Hepatocyte (in vitro differentiated cells): Measurements from ENCODE around the gene STARD7. TPM values are rescaled to one million over a fixed set of nuclear protein-coding genes. Genes with fewer than 3 reads are reported as not detected.

Experiments used
- DNase-seq: peaks from one replicate; pipeline ENCODE4 v3.0.0-alpha.2; 2016; ENCODE audit warnings: low spot score
- H2AFZ ChIP-seq: fragments of 200-600 bp; sonication (generic); 2 replicates; pipeline ENCODE4 v1.6.0; 2016; ENCODE audit warnings: antibody characterized with exemption, mild to moderate bottlenecking
- H3K27ac ChIP-seq: fragments of 200-600 bp; sonication (generic); 2 replicates; pipeline ENCODE4 v1.5.1; 2016; ENCODE audit warnings: mild to moderate bottlenecking
- H3K27me3 ChIP-seq: fragments of 200-600 bp; sonication (generic); 2 replicates; pipeline ENCODE4 v1.6.1; 2016
- H3K36me3 ChIP-seq: fragments of 200-600 bp; sonication (generic); replicated peaks from 2 replicates; pipeline ENCODE4 v1.5.1; 2016; ENCODE audit warnings: low read depth; ENCODE audit not compliant: insufficient read depth
- H3K4me1 ChIP-seq: fragments of 200-600 bp; sonication (generic); 2 replicates; pipeline ENCODE4 v1.5.1; 2016; ENCODE audit warnings: mild to moderate bottlenecking, moderate library complexity; ENCODE audit not compliant: insufficient read depth
- H3K4me2 ChIP-seq: fragments of 200-600 bp; sonication (generic); 2 replicates; pipeline ENCODE4 v1.6.0; 2016
- H3K4me3 ChIP-seq: fragments of 200-600 bp; sonication (generic); 2 replicates; pipeline ENCODE4 v1.5.1; 2016; ENCODE audit warnings: mild to moderate bottlenecking
- H3K79me2 ChIP-seq: fragments of 200-600 bp; sonication (generic); 2 replicates; pipeline ENCODE4 v1.6.0; 2017; ENCODE audit warnings: mild to moderate bottlenecking
- H3K9me2 ChIP-seq: fragments of 200-600 bp; sonication (generic); replicated peaks from 2 replicates; pipeline ENCODE4 v1.6.0; 2017; ENCODE audit warnings: mild to moderate bottlenecking; ENCODE audit not compliant: insufficient read depth
- H3K9me3 ChIP-seq: fragments of 200-600 bp; sonication (generic); 2 replicates; pipeline ENCODE4 v1.5.1; 2016; ENCODE audit warnings: low read depth, mild to moderate bottlenecking
- H4K20me1 ChIP-seq: fragments of 200-600 bp; sonication (generic); 2 replicates; pipeline ENCODE4 v1.6.0; 2016; ENCODE audit warnings: mild to moderate bottlenecking; ENCODE audit not compliant: insufficient read depth, poor library complexity, severe bottlenecking
- EZH2 ChIP-seq: fragments of 200-600 bp; sonication (generic); IDR thresholded peaks from 2 replicates; pipeline ENCODE4 v1.6.1; 2016; ENCODE audit warnings: antibody characterized with exemption, mild to moderate bottlenecking, borderline replicate concordance
- EZH2phosphoT487 ChIP-seq: fragments of 200-600 bp; sonication (generic); IDR thresholded peaks from one replicate; pipeline ENCODE4 v1.6.1; 2018; ENCODE audit warnings: antibody characterized with exemption, mild to moderate bottlenecking, low read depth, moderate library complexity; ENCODE audit not compliant: unreplicated experiment, severe bottlenecking
- WGBS: methylation state at CpG from one replicate; pipeline ENCODE4 v1.1.6; 2016; ENCODE audit warnings: low lambda C conversion rate; ENCODE audit errors: missing lambda C conversion rate; 5-methylcytosine and 5-hydroxymethylcytosine counted together
- polyA plus RNA-seq: library from polyadenylated mRNA; unstranded; fragments of >200 nt; fragmentation: Nextera tagmentation; extraction: Ambion mirVana; gene quantifications from 2 replicates; pipeline ENCODE4 v1.2.1, GENCODE V29; 2016
- total RNA-seq: library from RNA; depleted of rRNA; stranded (reverse); fragments of >200 nt; gene quantifications from 2 replicates; pipeline ENCODE4 v1.2.3, GENCODE V29; 2014
- TF ChIP-seq, protein P1 (sequence below): fragments of 200-600 bp; sonication (generic); IDR thresholded peaks from 2 replicates; pipeline ENCODE4 v1.5.1; 2016; ENCODE audit warnings: antibody characterized with exemption, mild to moderate bottlenecking; ENCODE audit not compliant: poor library complexity

Gene STARD7
- total and polyA plus RNA-seq, 2 experiments from 2014 or later: 101 to 138 TPM

- no peaks in the 10 kb centered on the region for H3K79me2 ChIP-seq
- H3K27me3 ChIP-seq: no peaks in the 10 kb centered on the region
- no peak overlapping the region for H3K27ac ChIP-seq
- H3K4me1 ChIP-seq: no peaks in the 10 kb centered on the region
- H3K9me2 ChIP-seq: no peaks in the 10 kb centered on the region
- no peak overlapping the region for H2AFZ ChIP-seq
- no peaks in the 10 kb centered on the region for H3K9me3 ChIP-seq
- TF ChIP-seq EZH2phosphoT487: no peak
- TF ChIP-seq, protein P1, sequence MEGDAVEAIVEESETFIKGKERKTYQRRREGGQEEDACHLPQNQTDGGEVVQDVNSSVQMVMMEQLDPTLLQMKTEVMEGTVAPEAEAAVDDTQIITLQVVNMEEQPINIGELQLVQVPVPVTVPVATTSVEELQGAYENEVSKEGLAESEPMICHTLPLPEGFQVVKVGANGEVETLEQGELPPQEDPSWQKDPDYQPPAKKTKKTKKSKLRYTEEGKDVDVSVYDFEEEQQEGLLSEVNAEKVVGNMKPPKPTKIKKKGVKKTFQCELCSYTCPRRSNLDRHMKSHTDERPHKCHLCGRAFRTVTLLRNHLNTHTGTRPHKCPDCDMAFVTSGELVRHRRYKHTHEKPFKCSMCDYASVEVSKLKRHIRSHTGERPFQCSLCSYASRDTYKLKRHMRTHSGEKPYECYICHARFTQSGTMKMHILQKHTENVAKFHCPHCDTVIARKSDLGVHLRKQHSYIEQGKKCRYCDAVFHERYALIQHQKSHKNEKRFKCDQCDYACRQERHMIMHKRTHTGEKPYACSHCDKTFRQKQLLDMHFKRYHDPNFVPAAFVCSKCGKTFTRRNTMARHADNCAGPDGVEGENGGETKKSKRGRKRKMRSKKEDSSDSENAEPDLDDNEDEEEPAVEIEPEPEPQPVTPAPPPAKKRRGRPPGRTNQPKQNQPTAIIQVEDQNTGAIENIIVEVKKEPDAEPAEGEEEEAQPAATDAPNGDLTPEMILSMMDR: no peak
- TF ChIP-seq EZH2: no peak
- no peak overlapping the region for H3K4me2 ChIP-seq
- no peaks in the 10 kb centered on the region for H3K36me3 ChIP-seq
- DNase-seq: no peak
- 70% methylated on average over 2 of the region's 2 CpGs for WGBS
- no peaks in the 10 kb centered on the region for H4K20me1 ChIP-seq
- no peak overlapping the region for H3K4me3 ChIP-seq
These were observed 32.6 kb upstream of the STARD7 start for GRCh38 chr2:96241227-96241626.

DNA sequence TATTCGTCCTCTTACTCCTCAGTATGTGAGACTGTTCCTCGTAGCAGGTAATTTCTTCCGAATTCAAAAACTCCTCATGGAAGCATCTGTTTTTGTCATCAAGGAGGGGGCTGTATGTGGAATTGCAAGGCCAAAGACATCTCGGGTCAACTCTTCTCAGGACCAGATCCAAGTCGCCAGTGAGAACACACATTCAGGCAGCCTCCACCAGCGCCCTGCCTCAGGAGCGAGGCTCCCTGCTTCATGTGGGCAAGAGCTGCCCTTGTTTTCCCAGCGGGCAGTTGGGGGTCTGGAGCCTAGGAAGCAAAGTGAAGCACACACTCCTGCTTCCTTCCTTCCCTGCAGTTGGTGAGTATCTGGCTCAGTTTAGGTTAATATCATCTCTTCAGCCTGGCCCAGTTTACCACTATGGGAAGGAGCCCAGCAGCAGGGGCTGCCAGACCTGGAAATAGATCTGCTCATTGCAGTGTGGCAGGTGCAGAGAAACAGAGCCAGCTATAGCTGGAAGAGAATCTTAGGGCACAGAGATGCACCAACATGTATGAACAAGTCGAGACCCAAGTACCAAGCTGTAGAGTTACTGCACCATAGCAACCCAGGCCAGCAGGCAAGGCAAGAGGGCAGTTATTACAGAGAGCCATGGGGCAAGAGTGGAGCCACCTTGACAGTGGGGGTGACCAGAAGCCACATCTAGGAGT, 31.9 kb upstream of the STARD7 start:
- H3K27me3 ChIP-seq: no peaks in the 10 kb centered on the region
- H3K27ac ChIP-seq: no peak overlapping the region
- no peaks in the 10 kb centered on the region for H4K20me1 ChIP-seq
- no peak overlapping the region for H3K4me2 ChIP-seq
- H3K9me2 ChIP-seq: no peaks in the 10 kb centered on the region
- DNase-seq: no peak
- TF ChIP-seq EZH2 (no peak), EZH2phosphoT487 (no peak)
- TF ChIP-seq, protein P1: no peak
- 97% methylated on average over 9 of the region's 9 CpGs for WGBS
- H3K79me2 ChIP-seq: no peaks in the 10 kb centered on the region
- H3K4me1 ChIP-seq: no peaks in the 10 kb centered on the region
- H2AFZ ChIP-seq: no peak overlapping the region
- H3K9me3 ChIP-seq: no peaks in the 10 kb centered on the region
- H3K4me3 ChIP-seq: no peak overlapping the region
- no peaks in the 10 kb centered on the region for H3K36me3 ChIP-seq

DNA sequence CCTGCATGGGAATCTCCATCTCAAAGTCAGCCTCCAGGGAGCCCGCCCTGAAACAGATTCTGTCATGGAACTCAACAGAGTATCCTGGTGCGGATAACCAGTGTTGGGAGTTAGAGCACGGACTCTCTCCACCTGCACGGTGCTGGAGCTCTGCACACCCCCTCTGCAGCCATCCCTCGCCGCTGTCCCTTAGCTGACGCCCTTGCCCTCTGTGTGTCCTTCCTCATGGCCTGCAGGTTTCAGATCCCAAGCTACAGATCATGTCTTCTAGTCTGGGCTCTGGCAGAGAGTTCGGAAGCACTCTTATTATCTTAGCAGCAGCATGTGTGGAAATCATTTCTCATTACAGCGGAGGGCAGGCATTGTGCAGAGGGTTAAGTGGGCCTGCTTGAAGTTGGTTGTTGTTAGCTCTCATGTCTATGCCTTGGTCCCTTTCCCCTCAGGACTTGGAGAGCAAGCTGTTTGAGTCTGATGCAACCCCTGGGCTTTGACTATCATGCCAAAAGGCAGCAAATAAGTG, 31.2 kb upstream of the STARD7 start:
- 94% methylated on average over 9 of the region's 9 CpGs for WGBS
- no peaks in the 10 kb centered on the region for H3K4me1 ChIP-seq
- no peak overlapping the region for H2AFZ ChIP-seq
- no peaks in the 10 kb centered on the region for H3K36me3 ChIP-seq
- H3K9me3 ChIP-seq: no peaks in the 10 kb centered on the region
- no peak for DNase-seq
- no peaks in the 10 kb centered on the region for H4K20me1 ChIP-seq
- H3K4me2 ChIP-seq: no peak overlapping the region
- H3K79me2 ChIP-seq: no peaks in the 10 kb centered on the region
- no peak overlapping the region for H3K27ac ChIP-seq
- H3K4me3 ChIP-seq: no peak overlapping the region
- TF ChIP-seq, protein P1: no peak
- TF ChIP-seq EZH2 (no peak), EZH2phosphoT487 (no peak)
- H3K27me3 ChIP-seq: no peaks in the 10 kb centered on the region
- no peaks in the 10 kb centered on the region for H3K9me2 ChIP-seq
